ENCODE results near the gene PDGFC.

DNA sequence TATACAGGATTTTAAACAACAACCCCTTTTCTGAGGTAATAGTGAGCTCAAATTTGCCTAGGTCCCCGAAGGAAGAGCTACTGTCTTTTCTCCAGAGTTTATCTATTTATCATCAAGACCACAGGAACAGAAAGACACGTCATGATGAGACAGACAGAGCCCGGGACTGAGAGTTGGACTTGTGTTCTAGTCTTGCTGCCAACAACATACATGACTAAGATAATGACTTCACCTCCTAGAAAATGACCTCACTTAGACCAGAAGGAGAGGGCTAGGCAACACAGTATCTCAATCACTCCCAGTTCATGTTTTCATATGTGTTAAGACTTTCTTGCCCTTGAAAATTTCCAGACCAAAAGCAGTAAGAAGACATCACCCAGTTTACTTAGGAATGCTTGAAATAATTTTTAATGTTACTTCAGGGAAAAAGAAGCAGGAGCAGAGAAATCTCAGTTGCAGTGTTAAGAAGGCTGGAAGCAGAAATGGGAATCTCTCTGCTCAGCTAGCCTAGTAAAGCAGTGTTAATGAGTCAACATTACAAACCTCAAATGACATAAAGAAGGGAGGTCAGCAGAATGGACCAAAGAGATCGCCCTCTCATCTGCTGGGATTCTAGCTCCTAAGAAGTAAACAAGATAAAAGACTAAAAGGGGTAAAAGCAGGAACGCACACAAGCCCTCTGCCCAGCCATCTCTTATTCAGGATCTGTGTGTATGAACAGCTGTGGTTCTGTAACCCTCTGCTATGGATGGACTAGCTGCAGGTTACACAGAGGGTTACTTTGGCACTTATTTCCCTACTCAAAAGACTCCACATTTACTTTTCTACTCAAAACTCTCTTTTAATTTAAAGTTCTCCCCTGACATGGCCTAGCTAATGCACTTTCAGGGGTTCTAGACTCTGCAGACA lies 24.8 kb downstream of the PDGFC start:
- TF ChIP-seq, protein P1, sequence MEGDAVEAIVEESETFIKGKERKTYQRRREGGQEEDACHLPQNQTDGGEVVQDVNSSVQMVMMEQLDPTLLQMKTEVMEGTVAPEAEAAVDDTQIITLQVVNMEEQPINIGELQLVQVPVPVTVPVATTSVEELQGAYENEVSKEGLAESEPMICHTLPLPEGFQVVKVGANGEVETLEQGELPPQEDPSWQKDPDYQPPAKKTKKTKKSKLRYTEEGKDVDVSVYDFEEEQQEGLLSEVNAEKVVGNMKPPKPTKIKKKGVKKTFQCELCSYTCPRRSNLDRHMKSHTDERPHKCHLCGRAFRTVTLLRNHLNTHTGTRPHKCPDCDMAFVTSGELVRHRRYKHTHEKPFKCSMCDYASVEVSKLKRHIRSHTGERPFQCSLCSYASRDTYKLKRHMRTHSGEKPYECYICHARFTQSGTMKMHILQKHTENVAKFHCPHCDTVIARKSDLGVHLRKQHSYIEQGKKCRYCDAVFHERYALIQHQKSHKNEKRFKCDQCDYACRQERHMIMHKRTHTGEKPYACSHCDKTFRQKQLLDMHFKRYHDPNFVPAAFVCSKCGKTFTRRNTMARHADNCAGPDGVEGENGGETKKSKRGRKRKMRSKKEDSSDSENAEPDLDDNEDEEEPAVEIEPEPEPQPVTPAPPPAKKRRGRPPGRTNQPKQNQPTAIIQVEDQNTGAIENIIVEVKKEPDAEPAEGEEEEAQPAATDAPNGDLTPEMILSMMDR (IDR thresholded peaks at IDR 0.05; ENCODE audit: poor library complexity), result no peak
- no peak for TF ChIP-seq EZH2 (IDR thresholded peaks at IDR 0.05; ENCODE audit: borderline replicate concordance)

All from hepatocyte (in vitro differentiated cells).